ENCODE results near the gene CDKN1C.

The CDKN1C gene

DNA sequence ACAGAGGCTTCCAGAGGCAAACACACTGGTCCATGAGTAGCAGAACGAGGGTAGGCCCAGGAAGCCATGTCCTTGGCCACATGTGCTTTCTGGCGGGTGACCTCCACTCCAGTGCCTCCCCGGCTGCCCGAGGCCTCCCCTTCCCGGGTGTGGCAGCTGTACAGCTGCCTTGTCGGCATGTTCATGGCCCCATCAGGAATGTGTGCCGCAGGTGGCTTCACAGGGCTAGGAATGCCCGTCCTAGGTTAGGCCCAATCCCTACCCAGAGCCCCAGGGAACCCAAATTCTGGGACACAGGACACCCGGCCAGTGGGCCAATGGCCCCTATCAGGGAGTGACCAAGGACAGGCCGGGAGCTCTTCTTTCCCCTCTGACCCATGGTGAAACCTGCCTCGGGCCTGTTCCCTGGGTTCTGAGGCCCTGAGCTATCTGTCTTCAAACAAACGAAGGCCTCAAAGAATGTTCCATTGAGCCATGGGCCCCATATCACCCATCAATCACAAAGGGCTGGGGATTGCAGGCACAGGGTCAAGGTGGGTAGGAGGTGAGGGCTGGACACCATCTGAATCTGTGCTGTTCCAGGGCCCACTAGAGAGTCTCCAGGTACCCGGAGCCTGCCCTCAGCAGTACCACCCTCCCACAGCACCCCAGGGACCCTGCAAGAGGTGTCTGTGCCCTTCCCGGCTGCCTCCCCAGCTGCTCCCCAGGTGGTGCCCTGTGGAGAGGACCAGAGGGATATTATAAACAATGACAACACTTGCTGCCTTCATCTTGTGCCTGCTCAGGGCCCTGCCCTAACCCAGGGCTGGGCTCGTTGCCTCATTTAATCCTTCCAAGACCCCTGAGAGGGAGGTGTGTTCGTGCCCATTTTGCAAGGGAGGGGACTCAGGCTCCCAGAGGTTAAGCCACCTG lies 4.0 kb upstream of the CDKN1C start:
- H3K27me3 Mint-ChIP-seq, result peaks cover 21% of the 10 kb centered on the region
- H3K4me3 Mint-ChIP-seq, result no peak overlapping the region
- ATAC-seq (no peak), DNase-seq (no peak)
- H3K27ac Mint-ChIP-seq, result no peak overlapping the region
- no peaks in the 10 kb centered on the region for H3K9me3 Mint-ChIP-seq
- peaks cover 53% of the 10 kb centered on the region for H3K4me1 Mint-ChIP-seq

GRCh38 chr11:2888266-2888968 lies 2.8 kb upstream of the CDKN1C start:
- H3K27ac Mint-ChIP-seq, result no peak overlapping the region
- peaks cover 53% of the 10 kb centered on the region for H3K4me1 Mint-ChIP-seq
- ATAC-seq (peak; percentile 19), DNase-seq (peak; percentile 82 to 84)
- peaks cover 26% of the 10 kb centered on the region for H3K27me3 Mint-ChIP-seq
- no peaks in the 10 kb centered on the region for H3K9me3 Mint-ChIP-seq
- no peak overlapping the region for H3K4me3 Mint-ChIP-seq

- H3K9me3 Mint-ChIP-seq, result no peaks in the 10 kb centered on the region
- DNase-seq (no peak), ATAC-seq (no peak)
- H3K27me3 Mint-ChIP-seq, result peaks cover 34% of the 10 kb centered on the region
- H3K4me3 Mint-ChIP-seq, result peak overlapping the region in 1 of 2 donors; percentile 43
- H3K27ac Mint-ChIP-seq, result no peak overlapping the region
- H3K4me1 Mint-ChIP-seq, result peaks cover 47% of the 10 kb centered on the region
These were observed 2.1 kb upstream of the CDKN1C start for GRCh38 chr11:2887515-2888195.

- DNase-seq (no peak), ATAC-seq (no peak)
- Mint-ChIP-seq H3K27ac (no peak overlapping the region), H3K9me3 (no peaks in the 10 kb centered on the region), H3K4me1 (peaks cover 39% of the 10 kb centered on the region), H3K27me3 (peaks cover 39% of the 10 kb centered on the region), H3K4me3 (peak overlapping the region in 1 of 2 donors; percentile 40)
These were observed 1.4 kb upstream of the CDKN1C start for GRCh38 chr11:2886936-2887335.

- H3K27me3 Mint-ChIP-seq, result peaks cover 39% of the 10 kb centered on the region
- H3K9me3 Mint-ChIP-seq, result no peaks in the 10 kb centered on the region
- H3K4me3 Mint-ChIP-seq, result peak overlapping the region in 1 of 2 donors; percentile 40
- ATAC-seq (peak; percentile 10), DNase-seq (no peak)
- peaks cover 34% of the 10 kb centered on the region for H3K4me1 Mint-ChIP-seq
- peak overlapping the region in 1 of 2 donors; percentile 54 for H3K27ac Mint-ChIP-seq
These were observed 768 bp upstream of the CDKN1C start for GRCh38 chr11:2886191-2886894.

- DNase-seq (peak; percentile 52 to 54), ATAC-seq (peak; percentile 38)
- H3K27me3 Mint-ChIP-seq, result peaks cover 39% of the 10 kb centered on the region
- no peak overlapping the region for H3K27ac Mint-ChIP-seq
- no peaks in the 10 kb centered on the region for H3K9me3 Mint-ChIP-seq
- peak overlapping the region; percentile 84 to 94 for H3K4me3 Mint-ChIP-seq
- peaks cover 27% of the 10 kb centered on the region for H3K4me1 Mint-ChIP-seq
These were observed 428 bp downstream of the CDKN1C start for GRCh38 chr11:2885017-2885677.

DNA sequence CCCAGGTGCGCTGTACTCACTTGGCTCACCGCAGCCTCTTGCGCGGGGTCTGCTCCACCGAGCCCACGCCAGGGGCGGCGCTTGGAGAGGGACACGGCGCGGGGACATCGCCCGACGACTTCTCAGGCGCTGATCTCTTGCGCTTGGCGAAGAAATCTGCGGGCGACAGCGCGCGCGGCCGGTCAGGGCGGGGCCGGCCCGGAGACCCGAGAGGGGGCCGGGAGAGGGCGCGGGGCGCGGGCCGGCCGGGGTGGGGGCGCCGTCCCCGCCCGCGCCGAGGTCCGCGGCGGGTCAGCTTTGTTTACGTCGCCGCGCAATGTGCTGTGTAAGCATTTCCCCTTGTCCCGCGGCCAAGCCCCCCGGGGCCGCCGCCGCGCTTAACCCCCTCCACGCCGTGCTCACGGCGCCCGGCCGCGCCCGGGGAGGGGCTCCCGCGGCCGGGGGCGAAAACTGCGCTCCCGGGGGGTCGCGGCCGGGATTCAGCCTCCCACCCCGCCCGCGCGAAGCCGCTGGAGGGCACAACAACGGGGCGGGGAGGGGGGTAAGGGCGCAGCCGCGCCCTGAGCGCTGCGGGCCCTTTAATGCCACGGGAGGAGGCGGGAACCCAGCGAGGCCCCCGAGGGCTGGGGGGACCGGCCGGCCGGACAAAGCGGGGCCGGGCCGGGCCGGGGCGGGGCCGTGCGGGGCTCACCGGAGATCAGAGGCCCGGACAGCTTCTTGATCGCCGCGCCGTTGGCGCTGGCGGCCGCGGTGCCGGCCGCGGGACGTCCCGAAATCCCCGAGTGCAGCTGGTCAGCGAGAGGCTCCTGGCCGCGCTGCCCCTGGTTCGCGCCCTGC lies 1.4 kb downstream of the CDKN1C start:
- no peak for DNase-seq
- Mint-ChIP-seq H3K27me3 (peaks cover 39% of the 10 kb centered on the region), H3K4me1 (peaks cover 27% of the 10 kb centered on the region), H3K9me3 (no peaks in the 10 kb centered on the region), H3K27ac (no peak overlapping the region), H3K4me3 (peak overlapping the region in 1 of 2 donors; percentile 46)
- ATAC-seq, result no peak

GRCh38 chr11:2883640-2883978 lies 2.0 kb downstream of the CDKN1C start:
- peak overlapping the region; percentile 46 to 73 for H3K4me3 Mint-ChIP-seq
- no peak for DNase-seq
- peaks cover 39% of the 10 kb centered on the region for H3K27me3 Mint-ChIP-seq
- peaks cover 27% of the 10 kb centered on the region for H3K4me1 Mint-ChIP-seq
- ATAC-seq, result no peak
- no peaks in the 10 kb centered on the region for H3K9me3 Mint-ChIP-seq
- H3K27ac Mint-ChIP-seq, result no peak overlapping the region

GRCh38 chr11:2882396-2883110 lies 3.0 kb downstream of the CDKN1C start:
- ATAC-seq (no peak), DNase-seq (no peak)
- Mint-ChIP-seq H3K27me3 (peaks cover 38% of the 10 kb centered on the region), H3K27ac (no peak overlapping the region), H3K4me1 (peaks cover 17% of the 10 kb centered on the region), H3K9me3 (no peaks in the 10 kb centered on the region), H3K4me3 (peak overlapping the region; percentile 10 to 73)

- H3K4me3 Mint-ChIP-seq, result no peak overlapping the region
- peaks cover 13% of the 10 kb centered on the region for H3K4me1 Mint-ChIP-seq
- DNase-seq, result no peak
- H3K27ac Mint-ChIP-seq, result no peak overlapping the region
- H3K9me3 Mint-ChIP-seq, result no peaks in the 10 kb centered on the region
- peaks cover 32% of the 10 kb centered on the region for H3K27me3 Mint-ChIP-seq
- no peak for ATAC-seq
These were observed 3.6 kb downstream of the CDKN1C start for GRCh38 chr11:2881981-2882375.

- Mint-ChIP-seq H3K4me3 (no peak overlapping the region), H3K27ac (no peak overlapping the region), H3K27me3 (peaks cover 26% of the 10 kb centered on the region), H3K9me3 (no peaks in the 10 kb centered on the region), H3K4me1 (peaks cover 6% of the 10 kb centered on the region)
- no peak for ATAC-seq
- no peak for DNase-seq
These were observed 4.2 kb downstream of the CDKN1C start for GRCh38 chr11:2881076-2881980.

DNA sequence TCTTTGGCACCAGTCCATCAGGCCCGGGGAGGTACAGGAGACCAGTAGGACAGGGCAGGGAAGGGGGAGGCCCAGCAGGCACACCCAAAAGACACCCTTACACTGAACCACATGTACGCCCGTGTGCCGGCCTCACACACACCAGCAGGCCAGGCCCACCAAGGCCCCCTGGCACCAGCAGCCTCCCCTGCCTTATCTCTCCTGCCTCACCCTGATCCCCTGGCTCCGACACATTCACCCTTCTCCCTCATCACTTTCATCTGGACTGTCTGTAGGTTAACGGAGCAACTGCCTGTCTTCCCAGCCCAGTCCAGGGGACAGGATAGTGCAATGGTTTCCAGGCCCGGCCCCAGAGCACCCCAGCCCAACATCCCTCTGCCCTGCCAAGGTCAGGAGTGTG lies 4.9 kb downstream of the CDKN1C start:
- H3K27ac Mint-ChIP-seq, result peak overlapping the region in 1 of 2 donors; percentile 12
- H3K4me3 Mint-ChIP-seq, result no peak overlapping the region
- no peak for ATAC-seq
- no peak for DNase-seq
- peaks cover 6% of the 10 kb centered on the region for H3K4me1 Mint-ChIP-seq
- H3K27me3 Mint-ChIP-seq, result peaks cover 25% of the 10 kb centered on the region
- no peaks in the 10 kb centered on the region for H3K9me3 Mint-ChIP-seq

DNA sequence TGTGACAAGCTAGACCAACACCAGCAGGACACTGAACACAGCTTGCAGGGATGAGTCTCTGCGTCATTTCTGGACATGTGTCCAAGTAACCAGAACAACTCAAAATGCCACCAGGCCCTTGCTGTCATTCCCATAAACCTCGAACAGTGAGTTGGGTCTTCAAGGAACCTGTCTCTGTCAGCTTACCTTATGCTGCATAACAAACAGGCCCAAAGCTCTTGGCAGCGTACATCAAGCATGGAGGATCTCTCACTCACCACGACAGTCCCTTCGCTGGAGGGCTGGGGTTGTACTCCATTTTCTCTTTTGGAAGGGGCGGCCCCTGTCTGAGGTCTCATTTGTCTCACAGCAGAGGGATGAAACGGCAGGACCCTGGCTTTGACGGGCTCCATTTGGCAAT lies 6.8 kb downstream of the CDKN1C start:
- Mint-ChIP-seq H3K27ac (no peak overlapping the region), H3K27me3 (peaks cover 16% of the 10 kb centered on the region)

More for the DNA sequence above, 6.8 kb downstream of the CDKN1C start:
- Mint-ChIP-seq H3K9me3 (peaks cover 0 to 7% of the 10 kb centered on the region in 2 donors), H3K4me1 (no peaks in the 10 kb centered on the region), H3K4me3 (no peak overlapping the region)
- DNase-seq (no peak), ATAC-seq (no peak)

Measured in stimulated activated naive CD8-positive, alpha-beta T cell treated with anti-CD3 and anti-CD28 coated beads, Interleukin-15, amount 100 ng/mL, for 72 hours (primary cell).